HEK293 (cell line): Measurements from ENCODE around the gene FRMD6.

Source experiments
- CTCF ChIA-PET: fragments of 350-600 bp; formaldehyde crosslinking; extraction: SDS; loops from one replicate; lab custom pipeline; 2021; ENCODE audit warnings: antibody characterized with exemption; lab: Yijun Ruan, JAX
- POLR2A ChIA-PET: fragments of 300-600 bp; formaldehyde crosslinking; extraction: SDS; loops from one replicate; lab custom pipeline; 2020; ENCODE audit warnings: antibody characterized with exemption, inconsistent platforms; lab: Yijun Ruan, JAX
- H3K27ac ChIP-seq: fragments of 200-500 bp; sonication (Bioruptor generic); 2 replicates; pipeline ENCODE4 v1.5.1; 2014; ENCODE audit warnings: low read depth, low read length, control low read depth, inconsistent platforms; ENCODE audit errors: extremely low read depth
- H3K36me3 ChIP-seq, 2 experiments: fragments of 200-500 bp in 1 of 2; sonication (Bioruptor generic) in 1 of 2; 1 replicate in 1 of 2; 2 replicates in 1 of 2; pipeline ENCODE4 v1.5.1; 2014 to 2017; ENCODE audit warnings: inconsistent platforms in 2 of 2, low read length in 2 of 2; ENCODE audit not compliant: control insufficient read depth in 2 of 2, insufficient read depth in 1 of 2
- H3K4me1 ChIP-seq: fragments of 200-500 bp; sonication (Bioruptor generic); 2 replicates; pipeline ENCODE4 v1.5.1; 2014; ENCODE audit warnings: mild to moderate bottlenecking, low read length, inconsistent platforms; ENCODE audit not compliant: control insufficient read depth, insufficient read depth
- H3K4me3 ChIP-seq: 2 replicates; pipeline ENCODE4 v1.5.1; 2011; ENCODE audit warnings: low read depth, mild to moderate bottlenecking, control low read depth, low read length, moderate library complexity
- H3K9me3 ChIP-seq: fragments of 200-500 bp; sonication (Bioruptor generic); 2 replicates; pipeline ENCODE4 v1.5.1; 2014; ENCODE audit warnings: low read depth, low read length, inconsistent platforms; ENCODE audit not compliant: control insufficient read depth, insufficient read depth
- BCL11A ChIP-seq: fragments of 450-650 bp; formaldehyde crosslinking; IDR thresholded peaks from 2 replicates; pipeline ENCODE4 v1.5.1; 2016; ENCODE audit warnings: low read depth, missing biosample characterization, missing genetic modification characterization
- KLF7 ChIP-seq: fragments of 450-650 bp; formaldehyde crosslinking; IDR thresholded peaks from 2 replicates; pipeline ENCODE4 v1.5.1; 2016; ENCODE audit warnings: missing biosample characterization, missing genetic modification characterization, borderline replicate concordance
- KLF9 ChIP-seq: fragments of 450-650 bp; formaldehyde crosslinking; IDR thresholded peaks from 2 replicates; pipeline ENCODE4 v1.5.1; 2016; ENCODE audit warnings: missing biosample characterization, missing genetic modification characterization, low read depth
- ZBTB1 ChIP-seq: fragments of 450-650 bp; formaldehyde crosslinking; IDR thresholded peaks from 2 replicates; pipeline ENCODE4 v1.5.1; 2016; ENCODE audit warnings: missing biosample characterization, missing genetic modification characterization
- ZFP41 ChIP-seq: fragments of 450-650 bp; formaldehyde crosslinking; IDR thresholded peaks from 2 replicates; pipeline ENCODE4 v1.5.1; 2016; ENCODE audit warnings: missing biosample characterization, missing genetic modification characterization, borderline replicate concordance
- ZNF341 ChIP-seq: fragments of 450-650 bp; formaldehyde crosslinking; IDR thresholded peaks from 2 replicates; pipeline ENCODE4; 2016; ENCODE audit warnings: low read depth, missing biosample characterization, missing genetic modification characterization
- ZNF391 ChIP-seq: fragments of 450-650 bp; formaldehyde crosslinking; IDR thresholded peaks from 2 replicates; pipeline ENCODE4 v1.5.1; 2016; ENCODE audit warnings: low read depth, missing biosample characterization, missing genetic modification characterization, borderline replicate concordance
- ZNF510 ChIP-seq: fragments of 450-650 bp; formaldehyde crosslinking; IDR thresholded peaks from 2 replicates; pipeline ENCODE4 v1.5.1; 2018; ENCODE audit warnings: mild to moderate bottlenecking, missing genetic modification characterization, missing biosample characterization; ENCODE audit not compliant: insufficient replicate concordance
- ZNF530 ChIP-seq: fragments of 450-650 bp; formaldehyde crosslinking; IDR thresholded peaks from 2 replicates; pipeline ENCODE4 v1.5.1; 2016; ENCODE audit warnings: low read depth, missing biosample characterization, missing genetic modification characterization
- ZNF747 ChIP-seq: fragments of 450-650 bp; formaldehyde crosslinking; IDR thresholded peaks from 2 replicates; pipeline ENCODE4 v1.5.1; 2016; ENCODE audit warnings: missing biosample characterization, missing genetic modification characterization
- TF ChIP-seq, protein P1 (sequence below): fragments of 450-650 bp; formaldehyde crosslinking; conservative IDR thresholded peaks from 2 replicates; pipeline ENCODE4 v1.5.1; 2016; ENCODE audit warnings: low read depth, missing biosample characterization, missing genetic modification characterization
- TF ChIP-seq, protein P2 (sequence below): fragments of 450-650 bp; IDR thresholded peaks from 2 replicates; pipeline ENCODE4 v1.5.1; 2018; ENCODE audit warnings: missing biosample characterization, mild to moderate bottlenecking, missing genetic modification characterization
- TF ChIP-seq, protein P3 (sequence below): fragments of 450-650 bp; IDR thresholded peaks from 2 replicates; pipeline ENCODE4 v1.5.1; 2018; ENCODE audit warnings: missing biosample characterization, missing genetic modification characterization
- TF ChIP-seq, protein P4 (sequence below): fragments of 450-650 bp; formaldehyde crosslinking; IDR thresholded peaks from 2 replicates; pipeline ENCODE4 v1.5.1; 2016; ENCODE audit warnings: missing biosample characterization, missing genetic modification characterization, borderline replicate concordance

Gene FRMD6

DNA sequence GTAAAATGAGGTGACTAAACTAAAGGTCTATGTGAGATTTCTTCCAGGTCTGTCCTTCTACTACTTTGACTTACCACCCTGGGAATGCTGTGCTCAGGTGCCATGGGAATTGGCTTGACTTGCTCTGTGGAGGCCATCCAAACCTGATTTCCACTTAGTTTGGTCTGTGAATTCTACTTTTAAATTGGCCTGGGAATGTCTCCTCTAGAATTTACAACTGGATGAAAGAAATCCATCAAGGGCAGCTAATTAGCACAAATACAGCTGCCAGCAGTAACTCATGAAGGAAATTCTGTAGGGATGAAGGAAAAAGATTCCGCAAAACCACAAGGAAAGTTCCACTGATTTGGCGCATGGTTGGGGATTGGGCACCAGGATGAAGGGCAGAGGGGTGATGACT is 31.7 kb upstream of the FRMD6 start:
- TF ChIP-seq ZNF341 (no peak), KLF9 (tag by site-specific recombination) (no peak), BCL11A (tag by site-specific recombination) (no peak), ZFP41 (no peak), ZNF747 (tag by site-specific recombination) (no peak), ZNF530 (tag by site-specific recombination) (no peak), ZNF510 (tag by site-specific recombination) (no peak), ZNF391 (no peak), ZBTB1 (no peak), KLF7 (tag by site-specific recombination) (no peak)
- TF ChIP-seq, protein P1, sequence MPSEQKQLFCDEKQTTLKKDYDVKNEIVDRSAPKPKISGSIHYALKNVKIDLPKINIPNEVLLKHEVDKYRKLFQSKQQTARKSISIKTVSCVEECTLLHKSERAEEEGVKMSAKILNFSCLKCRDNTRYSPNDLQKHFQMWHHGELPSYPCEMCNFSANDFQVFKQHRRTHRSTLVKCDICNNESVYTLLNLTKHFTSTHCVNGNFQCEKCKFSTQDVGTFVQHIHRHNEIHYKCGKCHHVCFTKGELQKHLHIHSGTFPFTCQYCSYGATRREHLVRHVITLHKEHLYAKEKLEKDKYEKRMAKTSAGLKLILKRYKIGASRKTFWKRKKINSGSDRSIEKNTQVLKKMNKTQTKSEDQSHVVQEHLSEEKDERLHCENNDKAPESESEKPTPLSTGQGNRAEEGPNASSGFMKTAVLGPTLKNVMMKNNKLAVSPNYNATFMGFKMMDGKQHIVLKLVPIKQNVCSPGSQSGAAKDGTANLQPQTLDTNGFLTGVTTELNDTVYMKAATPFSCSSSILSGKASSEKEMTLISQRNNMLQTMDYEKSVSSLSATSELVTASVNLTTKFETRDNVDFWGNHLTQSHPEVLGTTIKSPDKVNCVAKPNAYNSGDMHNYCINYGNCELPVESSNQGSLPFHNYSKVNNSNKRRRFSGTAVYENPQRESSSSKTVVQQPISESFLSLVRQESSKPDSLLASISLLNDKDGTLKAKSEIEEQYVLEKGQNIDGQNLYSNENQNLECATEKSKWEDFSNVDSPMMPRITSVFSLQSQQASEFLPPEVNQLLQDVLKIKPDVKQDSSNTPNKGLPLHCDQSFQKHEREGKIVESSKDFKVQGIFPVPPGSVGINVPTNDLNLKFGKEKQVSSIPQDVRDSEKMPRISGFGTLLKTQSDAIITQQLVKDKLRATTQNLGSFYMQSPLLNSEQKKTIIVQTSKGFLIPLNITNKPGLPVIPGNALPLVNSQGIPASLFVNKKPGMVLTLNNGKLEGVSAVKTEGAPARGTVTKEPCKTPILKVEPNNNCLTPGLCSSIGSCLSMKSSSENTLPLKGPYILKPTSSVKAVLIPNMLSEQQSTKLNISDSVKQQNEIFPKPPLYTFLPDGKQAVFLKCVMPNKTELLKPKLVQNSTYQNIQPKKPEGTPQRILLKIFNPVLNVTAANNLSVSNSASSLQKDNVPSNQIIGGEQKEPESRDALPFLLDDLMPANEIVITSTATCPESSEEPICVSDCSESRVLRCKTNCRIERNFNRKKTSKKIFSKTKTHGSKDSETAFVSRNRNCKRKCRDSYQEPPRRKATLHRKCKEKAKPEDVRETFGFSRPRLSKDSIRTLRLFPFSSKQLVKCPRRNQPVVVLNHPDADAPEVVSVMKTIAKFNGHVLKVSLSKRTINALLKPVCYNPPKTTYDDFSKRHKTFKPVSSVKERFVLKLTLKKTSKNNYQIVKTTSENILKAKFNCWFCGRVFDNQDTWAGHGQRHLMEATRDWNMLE: no peak
- TF ChIP-seq, protein P2, sequence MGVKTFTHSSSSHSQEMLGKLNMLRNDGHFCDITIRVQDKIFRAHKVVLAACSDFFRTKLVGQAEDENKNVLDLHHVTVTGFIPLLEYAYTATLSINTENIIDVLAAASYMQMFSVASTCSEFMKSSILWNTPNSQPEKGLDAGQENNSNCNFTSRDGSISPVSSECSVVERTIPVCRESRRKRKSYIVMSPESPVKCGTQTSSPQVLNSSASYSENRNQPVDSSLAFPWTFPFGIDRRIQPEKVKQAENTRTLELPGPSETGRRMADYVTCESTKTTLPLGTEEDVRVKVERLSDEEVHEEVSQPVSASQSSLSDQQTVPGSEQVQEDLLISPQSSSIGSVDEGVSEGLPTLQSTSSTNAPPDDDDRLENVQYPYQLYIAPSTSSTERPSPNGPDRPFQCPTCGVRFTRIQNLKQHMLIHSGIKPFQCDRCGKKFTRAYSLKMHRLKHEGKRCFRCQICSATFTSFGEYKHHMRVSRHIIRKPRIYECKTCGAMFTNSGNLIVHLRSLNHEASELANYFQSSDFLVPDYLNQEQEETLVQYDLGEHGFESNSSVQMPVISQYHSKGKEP (tag by site-specific recombination): no peak
- TF ChIP-seq, protein P3, sequence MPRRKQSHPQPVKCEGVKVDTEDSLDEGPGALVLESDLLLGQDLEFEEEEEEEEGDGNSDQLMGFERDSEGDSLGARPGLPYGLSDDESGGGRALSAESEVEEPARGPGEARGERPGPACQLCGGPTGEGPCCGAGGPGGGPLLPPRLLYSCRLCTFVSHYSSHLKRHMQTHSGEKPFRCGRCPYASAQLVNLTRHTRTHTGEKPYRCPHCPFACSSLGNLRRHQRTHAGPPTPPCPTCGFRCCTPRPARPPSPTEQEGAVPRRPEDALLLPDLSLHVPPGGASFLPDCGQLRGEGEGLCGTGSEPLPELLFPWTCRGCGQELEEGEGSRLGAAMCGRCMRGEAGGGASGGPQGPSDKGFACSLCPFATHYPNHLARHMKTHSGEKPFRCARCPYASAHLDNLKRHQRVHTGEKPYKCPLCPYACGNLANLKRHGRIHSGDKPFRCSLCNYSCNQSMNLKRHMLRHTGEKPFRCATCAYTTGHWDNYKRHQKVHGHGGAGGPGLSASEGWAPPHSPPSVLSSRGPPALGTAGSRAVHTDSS (tag by site-specific recombination): no peak
- TF ChIP-seq, protein P4, sequence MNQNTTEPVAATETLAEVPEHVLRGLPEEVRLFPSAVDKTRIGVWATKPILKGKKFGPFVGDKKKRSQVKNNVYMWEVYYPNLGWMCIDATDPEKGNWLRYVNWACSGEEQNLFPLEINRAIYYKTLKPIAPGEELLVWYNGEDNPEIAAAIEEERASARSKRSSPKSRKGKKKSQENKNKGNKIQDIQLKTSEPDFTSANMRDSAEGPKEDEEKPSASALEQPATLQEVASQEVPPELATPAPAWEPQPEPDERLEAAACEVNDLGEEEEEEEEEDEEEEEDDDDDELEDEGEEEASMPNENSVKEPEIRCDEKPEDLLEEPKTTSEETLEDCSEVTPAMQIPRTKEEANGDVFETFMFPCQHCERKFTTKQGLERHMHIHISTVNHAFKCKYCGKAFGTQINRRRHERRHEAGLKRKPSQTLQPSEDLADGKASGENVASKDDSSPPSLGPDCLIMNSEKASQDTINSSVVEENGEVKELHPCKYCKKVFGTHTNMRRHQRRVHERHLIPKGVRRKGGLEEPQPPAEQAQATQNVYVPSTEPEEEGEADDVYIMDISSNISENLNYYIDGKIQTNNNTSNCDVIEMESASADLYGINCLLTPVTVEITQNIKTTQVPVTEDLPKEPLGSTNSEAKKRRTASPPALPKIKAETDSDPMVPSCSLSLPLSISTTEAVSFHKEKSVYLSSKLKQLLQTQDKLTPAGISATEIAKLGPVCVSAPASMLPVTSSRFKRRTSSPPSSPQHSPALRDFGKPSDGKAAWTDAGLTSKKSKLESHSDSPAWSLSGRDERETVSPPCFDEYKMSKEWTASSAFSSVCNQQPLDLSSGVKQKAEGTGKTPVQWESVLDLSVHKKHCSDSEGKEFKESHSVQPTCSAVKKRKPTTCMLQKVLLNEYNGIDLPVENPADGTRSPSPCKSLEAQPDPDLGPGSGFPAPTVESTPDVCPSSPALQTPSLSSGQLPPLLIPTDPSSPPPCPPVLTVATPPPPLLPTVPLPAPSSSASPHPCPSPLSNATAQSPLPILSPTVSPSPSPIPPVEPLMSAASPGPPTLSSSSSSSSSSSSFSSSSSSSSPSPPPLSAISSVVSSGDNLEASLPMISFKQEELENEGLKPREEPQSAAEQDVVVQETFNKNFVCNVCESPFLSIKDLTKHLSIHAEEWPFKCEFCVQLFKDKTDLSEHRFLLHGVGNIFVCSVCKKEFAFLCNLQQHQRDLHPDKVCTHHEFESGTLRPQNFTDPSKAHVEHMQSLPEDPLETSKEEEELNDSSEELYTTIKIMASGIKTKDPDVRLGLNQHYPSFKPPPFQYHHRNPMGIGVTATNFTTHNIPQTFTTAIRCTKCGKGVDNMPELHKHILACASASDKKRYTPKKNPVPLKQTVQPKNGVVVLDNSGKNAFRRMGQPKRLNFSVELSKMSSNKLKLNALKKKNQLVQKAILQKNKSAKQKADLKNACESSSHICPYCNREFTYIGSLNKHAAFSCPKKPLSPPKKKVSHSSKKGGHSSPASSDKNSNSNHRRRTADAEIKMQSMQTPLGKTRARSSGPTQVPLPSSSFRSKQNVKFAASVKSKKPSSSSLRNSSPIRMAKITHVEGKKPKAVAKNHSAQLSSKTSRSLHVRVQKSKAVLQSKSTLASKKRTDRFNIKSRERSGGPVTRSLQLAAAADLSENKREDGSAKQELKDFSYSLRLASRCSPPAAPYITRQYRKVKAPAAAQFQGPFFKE (tag by site-specific recombination): no peak
- no peak overlapping the region for H3K4me3 ChIP-seq
- ChIA-PET POLR2A (no interaction called here), CTCF (no interaction called here)
- H3K36me3 ChIP-seq: no peaks in the 10 kb centered on the region
- no peaks in the 10 kb centered on the region for H3K9me3 ChIP-seq
- no peak overlapping the region for H3K27ac ChIP-seq
- H3K4me1 ChIP-seq: peaks cover 4% of the 10 kb centered on the region; the same call in 1 of the 2 replicates
